Measurements from ENCODE around the gene CDK2AP2.

The CDK2AP2 gene

DNA sequence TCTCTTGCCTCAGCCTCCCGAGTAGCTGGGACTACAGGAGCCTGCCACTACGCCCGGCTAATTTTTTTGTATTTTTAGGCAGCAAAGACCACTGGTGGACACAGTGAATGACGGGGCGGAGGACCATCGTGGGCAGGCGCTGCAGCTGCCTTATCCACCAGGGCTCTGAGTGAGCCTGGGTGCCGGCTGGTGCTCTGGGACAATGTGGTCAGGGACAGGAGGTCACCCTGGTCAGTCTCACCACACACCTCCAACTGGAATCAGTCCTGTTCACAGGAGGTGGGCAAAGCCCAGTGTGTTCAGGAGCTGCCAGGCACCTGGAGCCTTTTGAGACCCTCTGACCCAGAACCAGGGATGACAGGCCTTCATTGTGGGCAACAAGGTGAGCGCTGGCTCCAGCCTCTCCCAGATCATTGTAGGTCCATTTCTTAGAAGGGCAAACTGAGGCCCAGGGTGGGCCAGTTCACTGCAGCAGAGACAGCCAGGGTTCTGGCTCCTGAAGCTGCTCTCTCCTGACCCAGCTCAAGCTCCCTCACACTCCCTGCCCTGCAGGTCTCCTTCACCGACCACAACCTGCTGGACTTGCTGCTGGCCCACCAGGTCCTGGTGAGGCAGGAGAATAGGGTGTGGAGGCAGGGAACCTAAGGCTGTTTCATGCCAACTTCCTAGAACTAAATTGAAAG, 31.0 kb upstream of the CDK2AP2 start:
- POLR2A ChIA-PET = interaction anchor here (0.6 kb wide), 1 partner anchor 26 kb away, joined by 4 read pairs; no protein-coding TSS in a partner anchor
- CTCF ChIA-PET = no interaction called here
- TF ChIP-seq, protein P1, sequence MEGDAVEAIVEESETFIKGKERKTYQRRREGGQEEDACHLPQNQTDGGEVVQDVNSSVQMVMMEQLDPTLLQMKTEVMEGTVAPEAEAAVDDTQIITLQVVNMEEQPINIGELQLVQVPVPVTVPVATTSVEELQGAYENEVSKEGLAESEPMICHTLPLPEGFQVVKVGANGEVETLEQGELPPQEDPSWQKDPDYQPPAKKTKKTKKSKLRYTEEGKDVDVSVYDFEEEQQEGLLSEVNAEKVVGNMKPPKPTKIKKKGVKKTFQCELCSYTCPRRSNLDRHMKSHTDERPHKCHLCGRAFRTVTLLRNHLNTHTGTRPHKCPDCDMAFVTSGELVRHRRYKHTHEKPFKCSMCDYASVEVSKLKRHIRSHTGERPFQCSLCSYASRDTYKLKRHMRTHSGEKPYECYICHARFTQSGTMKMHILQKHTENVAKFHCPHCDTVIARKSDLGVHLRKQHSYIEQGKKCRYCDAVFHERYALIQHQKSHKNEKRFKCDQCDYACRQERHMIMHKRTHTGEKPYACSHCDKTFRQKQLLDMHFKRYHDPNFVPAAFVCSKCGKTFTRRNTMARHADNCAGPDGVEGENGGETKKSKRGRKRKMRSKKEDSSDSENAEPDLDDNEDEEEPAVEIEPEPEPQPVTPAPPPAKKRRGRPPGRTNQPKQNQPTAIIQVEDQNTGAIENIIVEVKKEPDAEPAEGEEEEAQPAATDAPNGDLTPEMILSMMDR (IDR thresholded peaks at IDR 0.05; ENCODE audit: control extremely low read depth, extremely low read depth, low read depth, missing control alignments) = no peak
- no peak for DNase-seq (ENCODE audit: extremely low spot score)

DNA sequence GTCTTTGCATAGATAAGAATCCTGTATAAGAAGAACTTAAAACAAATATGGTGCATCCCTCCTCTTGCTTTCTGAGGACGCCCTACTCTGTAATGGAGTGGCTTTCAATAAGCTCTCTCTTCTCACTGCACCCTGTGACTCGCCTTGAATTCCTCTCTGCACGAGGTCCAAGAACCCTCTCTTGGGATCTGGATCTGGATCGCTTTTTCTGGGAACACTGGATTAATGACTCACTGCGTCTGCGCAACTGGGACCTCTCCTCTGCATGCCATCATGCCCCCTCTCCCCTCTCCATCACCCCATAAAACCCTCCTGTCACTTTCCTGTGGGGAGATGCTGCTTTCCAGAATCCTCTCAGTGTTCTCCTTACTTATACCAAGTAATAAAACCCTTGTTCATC, 30.3 kb upstream of the CDK2AP2 start:
- DNase-seq (ENCODE audit: extremely low spot score) = no peak
- TF ChIP-seq, protein P1 (IDR thresholded peaks at IDR 0.05; ENCODE audit: control extremely low read depth, extremely low read depth, low read depth, missing control alignments) = no peak
- ChIA-PET POLR2A (interaction anchor here (0.6 kb wide), 1 partner anchor 26 kb away, joined by 4 read pairs; no protein-coding TSS in a partner anchor), CTCF (no interaction called here)

- TF ChIP-seq, protein P1 (IDR thresholded peaks at IDR 0.05; ENCODE audit: control extremely low read depth, extremely low read depth, low read depth, missing control alignments) = no peak
- DNase-seq (ENCODE audit: extremely low spot score) = no peak
- ChIA-PET POLR2A (no interaction called here), CTCF (no interaction called here)
Measured at GRCh38 chr11:67535561-67535960, 27.6 kb upstream of the CDK2AP2 start.

- CTCF ChIA-PET = no interaction called here
- no peak for DNase-seq (ENCODE audit: extremely low spot score)
- TF ChIP-seq, protein P1 (IDR thresholded peaks at IDR 0.05; ENCODE audit: control extremely low read depth, extremely low read depth, low read depth, missing control alignments) = no peak
- POLR2A ChIA-PET = no interaction called here
Measured at GRCh38 chr11:67534070-67534679, 26.2 kb upstream of the CDK2AP2 start.

- no peak for DNase-seq (ENCODE audit: extremely low spot score)
- TF ChIP-seq, protein P1 (IDR thresholded peaks at IDR 0.05; ENCODE audit: control extremely low read depth, extremely low read depth, low read depth, missing control alignments) = no peak
- ChIA-PET POLR2A (no interaction called here), CTCF (no interaction called here)
Measured at GRCh38 chr11:67532889-67533288, 24.9 kb upstream of the CDK2AP2 start.

- CTCF ChIA-PET = interaction anchor here (1.3 to 2.7 kb wide), 4 partner anchors 11 to 100 kb away, joined by 3 to 10 read pairs (median 4); partner anchors contain the start of gene NUDT8
- POLR2A ChIA-PET = no interaction called here
- TF ChIP-seq, protein P1 (IDR thresholded peaks at IDR 0.05; ENCODE audit: control extremely low read depth, extremely low read depth, low read depth, missing control alignments) = no peak
- DNase-seq (ENCODE audit: extremely low spot score) = no peak
Measured at GRCh38 chr11:67530282-67530592, 22.3 kb upstream of the CDK2AP2 start.

Measured in GM10248 (cell line).